ENCODE measurements around the gene DOCK4. TPM values are rescaled to one million over a fixed set of nuclear protein-coding genes. Genes with fewer than 3 reads are reported as not detected.
"Not testable (repeated sequence)": the region's sequence is repeated elsewhere in the genome, so short reads cannot be mapped to it uniquely, and the experiment has no call there.

Gene DOCK4
- total RNA-seq, 4 donors from 2014 or later: 30.8 to 49.8 (median 37.2) TPM

- Histone ChIP-seq H3K4me1 (no peaks in the 10 kb centered on the region), H3K9me3 (no peaks in the 10 kb centered on the region), H3K27ac (no peak overlapping the region), H3K27me3 (no peaks in the 10 kb centered on the region), H3K36me3 (peaks cover 0 to 23% (median 0%) of the 10 kb centered on the region in 3 donors), H3K4me3 (no peak overlapping the region)
- 56% methylated on average over 5 of the region's 5 CpGs for WGBS, 2 donors
- no peak for TF ChIP-seq POLR2A (IDR thresholded peaks at IDR 0.05)
- no peak for DNase-seq (ENCODE audit: low spot score in 2 of 2)
These were observed 294.8 kb downstream of the DOCK4 start for GRCh38 chr7:111911166-111911961.

DNA sequence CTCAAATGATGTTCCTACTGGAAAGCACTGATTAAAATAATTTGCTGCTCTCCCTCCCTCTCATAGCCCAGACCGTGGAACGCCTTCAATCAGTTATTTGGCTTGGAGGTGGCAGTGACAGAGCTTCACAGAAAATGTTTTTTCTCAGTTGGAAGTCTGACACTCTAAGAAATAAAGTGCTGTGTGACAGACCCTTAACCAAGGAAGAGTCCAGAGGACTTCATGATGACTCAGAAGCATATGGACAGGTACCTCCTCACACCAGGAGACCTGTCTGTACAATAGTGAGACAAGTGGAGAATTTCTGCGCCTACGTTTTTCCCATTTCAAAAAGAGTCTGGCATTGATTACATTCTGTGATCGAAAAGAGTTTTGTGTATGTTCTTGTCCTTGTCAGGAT lies 295.5 kb downstream of the DOCK4 start:
- no peaks in the 10 kb centered on the region for H3K27me3 ChIP-seq
- no peak overlapping the region for H3K4me3 ChIP-seq
- no peak overlapping the region for H3K27ac ChIP-seq
- no peak for DNase-seq (ENCODE audit: low spot score in 2 of 2)
- no peaks in the 10 kb centered on the region for H3K4me1 ChIP-seq
- TF ChIP-seq POLR2A (IDR thresholded peaks at IDR 0.05) (no peak), EP300 (IDR thresholded peaks at IDR 0.05) (no peak), CTCF (IDR thresholded peaks at IDR 0.05) (no peak)
- no peaks in the 10 kb centered on the region for H3K9me3 ChIP-seq
- peaks cover 0 to 29% (median 0%) of the 10 kb centered on the region in 3 donors for H3K36me3 ChIP-seq
- 81 to 90% methylated on average over 5 of the region's 5 CpGs for WGBS, 2 donors

GRCh38 chr7:111908673-111909072 lies 297.5 kb downstream of the DOCK4 start:
- DNase-seq (ENCODE audit: low spot score in 2 of 2); H3K4me3 ChIP-seq: not testable (repeated sequence)
- WGBS, 2 donors: 98 to 100% methylated on average over 3 of the region's 3 CpGs

GRCh38 chr7:111903797-111904196 lies 302.4 kb downstream of the DOCK4 start:
- no peaks in the 10 kb centered on the region for H3K4me1 ChIP-seq
- DNase-seq (ENCODE audit: low spot score in 2 of 2): no peak
- H3K27ac ChIP-seq: no peak overlapping the region
- H3K4me3 ChIP-seq: no peak overlapping the region
- H3K36me3 ChIP-seq: peaks cover 0 to 35% (median 0%) of the 10 kb centered on the region in 3 donors
- WGBS, 2 donors: 71 to 88% methylated on average over 2 of the region's 2 CpGs
- H3K27me3 ChIP-seq: no peaks in the 10 kb centered on the region
- no peaks in the 10 kb centered on the region for H3K9me3 ChIP-seq
- TF ChIP-seq CTCF (IDR thresholded peaks at IDR 0.05): no peak
- TF ChIP-seq POLR2A (IDR thresholded peaks at IDR 0.05): no peak
- no peak for TF ChIP-seq EP300 (IDR thresholded peaks at IDR 0.05)

More at GRCh38 chr7:111908673-111909072, 297.5 kb downstream of the DOCK4 start:
- H3K36me3 ChIP-seq: peaks cover 0 to 17% (median 0%) of the 10 kb centered on the region in 3 donors
- not testable (repeated sequence) for H3K9me3 ChIP-seq, H3K27me3 ChIP-seq, H3K27ac ChIP-seq, H3K4me1 ChIP-seq

DNA sequence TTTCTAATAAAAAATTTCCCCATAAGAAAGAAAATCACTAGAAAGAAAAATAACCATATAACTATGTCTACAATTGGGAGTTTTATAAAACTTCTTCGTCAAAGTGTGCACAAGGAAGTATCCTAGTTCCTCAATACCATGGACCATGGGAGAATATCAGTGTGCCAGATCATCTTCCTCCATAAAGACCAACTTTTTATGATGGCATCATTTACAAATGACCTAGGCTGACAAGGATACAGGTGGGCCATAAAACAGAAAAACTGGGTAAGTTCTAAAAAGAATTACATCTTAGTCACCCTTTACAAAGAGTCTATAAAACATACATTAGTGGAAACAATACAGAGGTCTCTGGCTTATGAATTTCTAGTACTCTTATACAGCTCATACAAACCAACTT lies 303.2 kb downstream of the DOCK4 start:
- H3K27ac ChIP-seq: no peak overlapping the region
- peaks cover 0 to 43% (median 0%) of the 10 kb centered on the region in 3 donors for H3K36me3 ChIP-seq
- TF ChIP-seq EP300 (IDR thresholded peaks at IDR 0.05) (no peak), POLR2A (IDR thresholded peaks at IDR 0.05) (no peak), CTCF (IDR thresholded peaks at IDR 0.05) (no peak)
- H3K27me3 ChIP-seq: no peaks in the 10 kb centered on the region
- H3K4me3 ChIP-seq: no peak overlapping the region
- WGBS, 2 donors: 88 to 96% methylated on average over 1 of the region's 1 CpG
- no peak for DNase-seq (ENCODE audit: low spot score in 2 of 2)
- no peaks in the 10 kb centered on the region for H3K4me1 ChIP-seq
- no peaks in the 10 kb centered on the region for H3K9me3 ChIP-seq

DNA sequence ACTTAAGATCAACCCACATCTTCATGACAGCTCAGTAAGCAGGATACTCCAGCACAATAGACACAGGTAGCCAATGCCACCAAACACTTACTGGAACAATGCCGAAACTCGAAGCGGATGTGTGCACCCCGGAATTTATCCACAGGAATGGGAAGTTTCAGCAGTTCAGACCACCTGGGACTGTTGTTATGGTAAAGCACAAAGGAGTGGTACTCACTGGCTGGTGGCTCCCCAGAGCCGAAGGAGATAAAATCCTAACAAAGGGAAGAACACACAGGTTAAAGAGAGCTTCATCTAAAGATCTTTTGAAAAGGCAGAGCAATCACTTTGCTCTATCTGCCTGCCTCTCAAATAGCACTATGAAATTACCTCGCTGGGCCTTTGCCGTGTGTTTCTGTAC lies 305.9 kb downstream of the DOCK4 start:
- Histone ChIP-seq H3K4me1 (no peaks in the 10 kb centered on the region), H3K4me3 (no peak overlapping the region), H3K27ac (no peak overlapping the region), H3K9me3 (no peaks in the 10 kb centered on the region), H3K27me3 (no peaks in the 10 kb centered on the region), H3K36me3 (peaks cover 0 to 45% (median 0%) of the 10 kb centered on the region in 3 donors)
- no peak for DNase-seq (ENCODE audit: low spot score in 2 of 2)
- WGBS, 2 donors: 94 to 97% methylated on average over 7 of the region's 7 CpGs
- TF ChIP-seq CTCF (IDR thresholded peaks at IDR 0.05): no peak
